Caco-2 (cell line): ENCODE measurements around the gene TAS2R40. TPM values are rescaled to one million over a fixed set of nuclear protein-coding genes. Genes with fewer than 3 reads are reported as not detected.

Experiments
- BruUV-seq: library from RNA; stranded (reverse); fragments of 400-500 nt; replicated peaks from 2 replicates; lab custom pipeline; 2021; lab: Mats Ljungman, UMichigan
- CTCF ChIA-PET: fragments of 300-600 bp; sonication (Branson Sonifier 250); formaldehyde crosslinking; loops from one replicate; lab custom pipeline; 2022; ENCODE audit warnings: antibody characterized with exemption; lab: Charles Lee
- POLR2A ChIA-PET: fragments of 300-600 bp; sonication (Branson Sonifier 250); formaldehyde crosslinking; loops from one replicate; lab custom pipeline; 2022; ENCODE audit warnings: antibody characterized with exemption; lab: Charles Lee
- DNase-seq, 2 experiments: peaks; one replicate each; pipeline versions ENCODE4 v3.0.0 to v3.0.0-alpha.2; 2020 to 2022
- H3K27me3 ChIP-seq: replicated peaks from 2 replicates; pipeline ENCODE4 v1.6.0; 2011; ENCODE audit warnings: low read length; ENCODE audit not compliant: control insufficient read depth, insufficient read depth
- H3K36me3 ChIP-seq: 2 replicates; pipeline ENCODE4 v1.5.1; 2011; ENCODE audit warnings: low read length; ENCODE audit not compliant: control insufficient read depth, insufficient read depth
- H3K4me1 ChIP-seq: fragments of 250-450 bp; sonication (Bioruptor Pico); 2 replicates; pipeline ENCODE4 v1.5.1; 2020; ENCODE audit warnings: mild to moderate bottlenecking
- H3K4me3 ChIP-seq: 2 replicates; pipeline ENCODE4 v1.5.1; 2011; ENCODE audit warnings: low read depth, mild to moderate bottlenecking, control low read depth, low read length
- H3K9me3 ChIP-seq: fragments of 250-450 bp; sonication (Bioruptor Pico); 2 replicates; pipeline ENCODE4 v1.5.1; 2020; ENCODE audit warnings: mild to moderate bottlenecking, moderate library complexity
- H3K27ac Mint-ChIP-seq: one replicate; pipeline ENCODE4 v1.8.0; 2022; ENCODE audit warnings: mixed read lengths; ENCODE audit not compliant: unreplicated experiment
- H3K27me3 Mint-ChIP-seq: one replicate; pipeline ENCODE4 v1.8.0; 2022; ENCODE audit warnings: mixed read lengths; ENCODE audit not compliant: insufficient read depth, unreplicated experiment
- H3K36me3 Mint-ChIP-seq: one replicate; pipeline ENCODE4 v1.8.0; 2022; ENCODE audit warnings: mild to moderate bottlenecking, mixed read lengths; ENCODE audit not compliant: insufficient read depth, unreplicated experiment
- H3K4me1 Mint-ChIP-seq: one replicate; pipeline ENCODE4 v1.8.0; 2022; ENCODE audit warnings: low read depth, mixed read lengths; ENCODE audit not compliant: unreplicated experiment
- H3K4me3 Mint-ChIP-seq: one replicate; pipeline ENCODE4 v1.8.0; 2022; ENCODE audit warnings: mild to moderate bottlenecking, moderate library complexity, mixed read lengths; ENCODE audit not compliant: unreplicated experiment
- H3K9me3 Mint-ChIP-seq: one replicate; pipeline ENCODE4 v1.8.0; 2022; ENCODE audit warnings: mixed read lengths; ENCODE audit not compliant: unreplicated experiment
- CTCF ChIP-seq, 2 experiments: fragments of 200-600 bp in 1 of 2; IDR thresholded peaks; 1 replicate in 1 of 2; 2 replicates in 1 of 2; pipeline versions ENCODE4 v1.5.1 to v1.8.0; 2011 to 2022; ENCODE audit warnings: antibody characterized with exemption in 1 of 2, control low read depth in 1 of 2, inconsistent platforms in 1 of 2, low read depth in 1 of 2, low read length in 1 of 2, mild to moderate bottlenecking in 1 of 2, moderate library complexity in 1 of 2; ENCODE audit not compliant: insufficient read depth in 1 of 2, severe bottlenecking in 1 of 2, unreplicated experiment in 1 of 2
- intact Hi-C: fragments of 100-400 bp; cut with micrococcal nuclease; formaldehyde crosslinking; loops from one replicate; pipeline ENCODE4 v1.10.0; 2022; ENCODE audit not compliant: unreplicated experiment
- total RNA-seq: library from RNA; stranded (reverse); gene quantifications from 2 replicates; pipeline ENCODE4 v1.2.3, GENCODE V29; 2022

Gene TAS2R40
- total RNA-seq, 1 experiment from 2014 or later = not detected

GRCh38 chr7:143243614-143244013 is 21.8 kb downstream of the TAS2R40 start:
- CTCF ChIA-PET = interaction anchor here (0.6 to 2.2 kb wide), 4 partner anchors 11 to 121 kb away, joined by 3 to 7 read pairs (median 3); partner anchors contain the start of gene GSTK1
- Mint-ChIP-seq H3K27me3 (no peaks in the 10 kb centered on the region), H3K9me3 (no peaks in the 10 kb centered on the region), H3K4me3 (peak overlapping the region; percentile 44), H3K4me1 (peaks cover 27% of the 10 kb centered on the region), H3K36me3 (no peaks in the 10 kb centered on the region), H3K27ac (no peak overlapping the region)
- H3K27me3 ChIP-seq = no peaks in the 10 kb centered on the region
- no peak for DNase-seq
- no peaks in the 10 kb centered on the region for H3K9me3 ChIP-seq
- no TSS peak for BruUV-seq
- peaks cover 30% of the 10 kb centered on the region for H3K4me1 ChIP-seq
- no peak overlapping the region for H3K4me3 ChIP-seq
- POLR2A ChIA-PET = interaction anchor here (0.6 to 1.7 kb wide), 2 partner anchors 20 to 52 kb away, joined by 5 to 9 read pairs; partner anchors contain the start of gene GSTK1
- intact Hi-C loops = loop anchor here (1.0 kb wide), 2 partner anchors 20 to 41 kb away; partner anchors contain the start of genes GSTK1 and TMEM139
- TF ChIP-seq CTCF (IDR thresholded peaks at IDR 0.05; ENCODE audit: insufficient read depth in 1 of 2, low read depth in 1 of 2, low read length in 1 of 2, severe bottlenecking in 1 of 2, unreplicated experiment in 1 of 2) = no peak
- H3K36me3 ChIP-seq = no peaks in the 10 kb centered on the region

GRCh38 chr7:143244321-143244720 is 22.5 kb downstream of the TAS2R40 start:
- DNase-seq = no peak
- Mint-ChIP-seq H3K4me1 (peaks cover 34% of the 10 kb centered on the region), H3K9me3 (peaks cover 1% of the 10 kb centered on the region), H3K36me3 (no peaks in the 10 kb centered on the region), H3K4me3 (no peak overlapping the region), H3K27ac (no peak overlapping the region), H3K27me3 (no peaks in the 10 kb centered on the region)
- intact Hi-C loops = no loop called here
- no peaks in the 10 kb centered on the region for H3K9me3 ChIP-seq
- BruUV-seq = no TSS peak
- CTCF ChIA-PET = interaction anchor here (2.2 kb wide), 1 partner anchor 19 kb away, joined by 7 read pairs; the partner anchor contains the start of gene GSTK1
- POLR2A ChIA-PET = interaction anchor here (1.7 kb wide), 1 partner anchor 19 kb away, joined by 9 read pairs; the partner anchor contains the start of gene GSTK1
- H3K4me1 ChIP-seq = peaks cover 35% of the 10 kb centered on the region
- no peaks in the 10 kb centered on the region for H3K27me3 ChIP-seq
- TF ChIP-seq CTCF (IDR thresholded peaks at IDR 0.05; ENCODE audit: insufficient read depth in 1 of 2, low read depth in 1 of 2, low read length in 1 of 2, severe bottlenecking in 1 of 2, unreplicated experiment in 1 of 2) = no peak
- H3K4me3 ChIP-seq = no peak overlapping the region
- no peaks in the 10 kb centered on the region for H3K36me3 ChIP-seq

GRCh38 chr7:143245123-143245522 is 23.3 kb downstream of the TAS2R40 start:
- Mint-ChIP-seq H3K27me3 (no peaks in the 10 kb centered on the region), H3K4me1 (peaks cover 41% of the 10 kb centered on the region), H3K9me3 (peaks cover 9% of the 10 kb centered on the region), H3K4me3 (no peak overlapping the region), H3K36me3 (no peaks in the 10 kb centered on the region), H3K27ac (no peak overlapping the region)
- H3K4me3 ChIP-seq = no peak overlapping the region
- intact Hi-C loops = no loop called here
- POLR2A ChIA-PET = no interaction called here
- CTCF ChIA-PET = no interaction called here
- H3K9me3 ChIP-seq = no peaks in the 10 kb centered on the region
- peaks cover 40% of the 10 kb centered on the region for H3K4me1 ChIP-seq
- BruUV-seq = no TSS peak
- no peaks in the 10 kb centered on the region for H3K27me3 ChIP-seq
- H3K36me3 ChIP-seq = no peaks in the 10 kb centered on the region
- no peak for TF ChIP-seq CTCF (IDR thresholded peaks at IDR 0.05; ENCODE audit: insufficient read depth in 1 of 2, low read depth in 1 of 2, low read length in 1 of 2, severe bottlenecking in 1 of 2, unreplicated experiment in 1 of 2)
- DNase-seq = no peak
